ENCODE data around the gene CACNG6.

DNA sequence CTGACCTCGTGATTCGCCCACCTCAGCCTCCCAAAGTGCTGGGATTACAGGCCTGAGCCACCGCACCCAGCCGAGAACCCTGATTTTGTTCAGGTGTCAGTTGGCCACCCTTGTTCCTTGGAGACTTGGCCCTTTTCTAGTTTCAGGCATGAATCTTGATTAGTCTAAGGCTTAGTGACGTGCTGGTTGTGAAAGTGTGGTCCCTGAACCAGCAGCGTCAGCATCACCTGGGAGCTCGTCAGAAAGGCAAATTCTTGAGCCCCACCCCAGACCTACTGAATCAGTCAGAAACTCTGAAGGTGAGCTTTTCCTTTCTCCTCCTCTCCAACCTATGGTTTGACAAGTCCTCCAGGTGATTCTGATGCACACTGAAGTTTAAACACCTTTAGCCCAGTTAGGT is 35.2 kb downstream of the CACNG6 start:
- TF ChIP-seq, protein P1, sequence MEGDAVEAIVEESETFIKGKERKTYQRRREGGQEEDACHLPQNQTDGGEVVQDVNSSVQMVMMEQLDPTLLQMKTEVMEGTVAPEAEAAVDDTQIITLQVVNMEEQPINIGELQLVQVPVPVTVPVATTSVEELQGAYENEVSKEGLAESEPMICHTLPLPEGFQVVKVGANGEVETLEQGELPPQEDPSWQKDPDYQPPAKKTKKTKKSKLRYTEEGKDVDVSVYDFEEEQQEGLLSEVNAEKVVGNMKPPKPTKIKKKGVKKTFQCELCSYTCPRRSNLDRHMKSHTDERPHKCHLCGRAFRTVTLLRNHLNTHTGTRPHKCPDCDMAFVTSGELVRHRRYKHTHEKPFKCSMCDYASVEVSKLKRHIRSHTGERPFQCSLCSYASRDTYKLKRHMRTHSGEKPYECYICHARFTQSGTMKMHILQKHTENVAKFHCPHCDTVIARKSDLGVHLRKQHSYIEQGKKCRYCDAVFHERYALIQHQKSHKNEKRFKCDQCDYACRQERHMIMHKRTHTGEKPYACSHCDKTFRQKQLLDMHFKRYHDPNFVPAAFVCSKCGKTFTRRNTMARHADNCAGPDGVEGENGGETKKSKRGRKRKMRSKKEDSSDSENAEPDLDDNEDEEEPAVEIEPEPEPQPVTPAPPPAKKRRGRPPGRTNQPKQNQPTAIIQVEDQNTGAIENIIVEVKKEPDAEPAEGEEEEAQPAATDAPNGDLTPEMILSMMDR (IDR thresholded peaks at IDR 0.05; ENCODE audit: low read length) = no peak
- no peak for TF ChIP-seq EZH2 (IDR thresholded peaks at IDR 0.05; ENCODE audit: borderline replicate concordance, low read length)

All from OCI-LY1 (cell line).